HCT116 (cell line): ENCODE results near the gene RGSL1.

Experiments used
- CTCF ChIP-seq, 3 experiments: fragments of 200-600 bp in 1 of 3; sonication (generic) in 1 of 3; IDR thresholded peaks in 2 of 3; conservative IDR thresholded peaks in 1 of 3; 2 replicates each; pipeline ENCODE4 v1.5.1; 2012 to 2017; ENCODE audit warnings: low read depth in 2 of 3, low read length in 2 of 3, antibody characterized with exemption in 1 of 3, borderline replicate concordance in 1 of 3, control low read depth in 1 of 3, mild to moderate bottlenecking in 1 of 3, mixed read lengths in 1 of 3, mixed run types in 1 of 3, moderate library complexity in 1 of 3; ENCODE audit not compliant: insufficient read depth in 1 of 3
- EGR1 ChIP-seq: IDR thresholded peaks from 2 replicates; pipeline ENCODE4 v1.6.1; 2012; ENCODE audit warnings: low read depth
- EZH2 ChIP-seq: fragments of 200-600 bp; sonication (generic); IDR thresholded peaks from 2 replicates; pipeline ENCODE4 v1.6.1; 2017; ENCODE audit warnings: antibody characterized with exemption, mixed run types
- FOSL1 ChIP-seq: IDR thresholded peaks from 2 replicates; pipeline ENCODE4 v1.6.1; 2012; ENCODE audit warnings: low read depth
- POLR2A ChIP-seq: IDR thresholded peaks from 2 replicates; pipeline ENCODE4 v1.7.0; 2011; ENCODE audit warnings: borderline replicate concordance; ENCODE audit not compliant: insufficient read depth, insufficient read length; ENCODE audit errors: extremely low read depth
- POLR2AphosphoS5 ChIP-seq: IDR thresholded peaks from 2 replicates; pipeline ENCODE4 v1.6.1; 2011; ENCODE audit warnings: mild to moderate bottlenecking, low read depth, low read length, moderate library complexity
- SP1 ChIP-seq: IDR thresholded peaks from 2 replicates; pipeline ENCODE4 v1.6.1; 2012; ENCODE audit warnings: low read depth
- TCF7L2 ChIP-seq: IDR thresholded peaks from 2 replicates; pipeline ENCODE4 v1.7.0; 2011; ENCODE audit warnings: borderline replicate concordance, inconsistent platforms; ENCODE audit not compliant: insufficient read depth, insufficient read length; ENCODE audit errors: extremely low read depth
- ZNF274 ChIP-seq: fragments of 200-500 bp; sonication (Bioruptor generic); IDR thresholded peaks from 2 replicates; pipeline ENCODE4 v1.6.1; 2014; ENCODE audit warnings: mild to moderate bottlenecking, low read depth, low read length, inconsistent platforms
- TF ChIP-seq, protein P1 (sequence below): IDR thresholded peaks from 2 replicates; pipeline ENCODE4 v1.6.1; 2012; ENCODE audit warnings: low read depth

- TF ChIP-seq ZNF274 (no peak), EZH2 (no peak), CTCF (IDR thresholded peaks at IDR 0.05 in 2 of 3, conservative IDR thresholded peaks at IDR 0.05 in 1 of 3; ENCODE audit: borderline replicate concordance in 1 of 3, insufficient read depth in 1 of 3, low read depth in 2 of 3, low read length in 2 of 3) (no peak), SP1 (no peak), TCF7L2 (no peak), EGR1 (no peak), FOSL1 (no peak), POLR2A (no peak), POLR2AphosphoS5 (no peak)
- TF ChIP-seq, protein P1, sequence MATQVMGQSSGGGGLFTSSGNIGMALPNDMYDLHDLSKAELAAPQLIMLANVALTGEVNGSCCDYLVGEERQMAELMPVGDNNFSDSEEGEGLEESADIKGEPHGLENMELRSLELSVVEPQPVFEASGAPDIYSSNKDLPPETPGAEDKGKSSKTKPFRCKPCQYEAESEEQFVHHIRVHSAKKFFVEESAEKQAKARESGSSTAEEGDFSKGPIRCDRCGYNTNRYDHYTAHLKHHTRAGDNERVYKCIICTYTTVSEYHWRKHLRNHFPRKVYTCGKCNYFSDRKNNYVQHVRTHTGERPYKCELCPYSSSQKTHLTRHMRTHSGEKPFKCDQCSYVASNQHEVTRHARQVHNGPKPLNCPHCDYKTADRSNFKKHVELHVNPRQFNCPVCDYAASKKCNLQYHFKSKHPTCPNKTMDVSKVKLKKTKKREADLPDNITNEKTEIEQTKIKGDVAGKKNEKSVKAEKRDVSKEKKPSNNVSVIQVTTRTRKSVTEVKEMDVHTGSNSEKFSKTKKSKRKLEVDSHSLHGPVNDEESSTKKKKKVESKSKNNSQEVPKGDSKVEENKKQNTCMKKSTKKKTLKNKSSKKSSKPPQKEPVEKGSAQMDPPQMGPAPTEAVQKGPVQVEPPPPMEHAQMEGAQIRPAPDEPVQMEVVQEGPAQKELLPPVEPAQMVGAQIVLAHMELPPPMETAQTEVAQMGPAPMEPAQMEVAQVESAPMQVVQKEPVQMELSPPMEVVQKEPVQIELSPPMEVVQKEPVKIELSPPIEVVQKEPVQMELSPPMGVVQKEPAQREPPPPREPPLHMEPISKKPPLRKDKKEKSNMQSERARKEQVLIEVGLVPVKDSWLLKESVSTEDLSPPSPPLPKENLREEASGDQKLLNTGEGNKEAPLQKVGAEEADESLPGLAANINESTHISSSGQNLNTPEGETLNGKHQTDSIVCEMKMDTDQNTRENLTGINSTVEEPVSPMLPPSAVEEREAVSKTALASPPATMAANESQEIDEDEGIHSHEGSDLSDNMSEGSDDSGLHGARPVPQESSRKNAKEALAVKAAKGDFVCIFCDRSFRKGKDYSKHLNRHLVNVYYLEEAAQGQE = no peak
These were observed 26.7 kb downstream of the RGSL1 start for GRCh38 chr1:182476625-182477024.
